Cardiac fibroblast (primary cell): ENCODE measurements around the gene MPV17L2.

Source experiments
- DNase-seq, 2 donors: peaks; one replicate each; pipeline versions ENCODE4 v3.0.0 to v3.0.0-alpha.2; 2010; ENCODE audit warnings: low read depth in 2 of 2
- H3K4me3 ChIP-seq, 2 donors: replicated peaks in 1 of 2; 1 replicate in 1 of 2; 2 replicates in 1 of 2; pipeline ENCODE4 v1.5.1; 2011; ENCODE audit warnings: low read depth in 2 of 2, low read length in 2 of 2, mild to moderate bottlenecking in 2 of 2, moderate library complexity in 1 of 2
- TF ChIP-seq, protein P1 (sequence below): IDR thresholded peaks from one replicate; pipeline ENCODE4 v1.5.1; 2011; ENCODE audit warnings: low read depth, mild to moderate bottlenecking, low read length, inconsistent platforms

The MPV17L2 gene

DNA sequence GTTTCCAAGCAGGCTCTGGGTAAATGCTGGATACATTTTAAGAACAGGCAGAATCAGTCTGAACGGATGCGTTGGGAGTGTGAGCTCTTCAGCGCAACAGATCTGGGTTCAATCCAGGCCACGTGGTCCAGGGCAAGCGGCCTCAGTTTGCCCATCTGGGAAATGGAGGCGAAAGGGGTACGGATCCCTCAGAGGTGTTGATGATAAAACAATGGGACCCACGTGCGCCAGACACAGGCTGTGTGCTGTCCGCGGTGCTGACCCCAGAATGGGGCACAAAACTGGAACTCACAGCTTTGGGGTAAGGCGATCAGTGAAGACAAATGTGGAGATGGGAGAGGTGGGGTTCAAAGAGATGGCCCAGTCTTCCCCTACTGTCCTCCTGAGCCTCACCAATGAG lies 46.3 kb downstream of the MPV17L2 start:
- no peak overlapping the region for H3K4me3 ChIP-seq
- TF ChIP-seq, protein P1, sequence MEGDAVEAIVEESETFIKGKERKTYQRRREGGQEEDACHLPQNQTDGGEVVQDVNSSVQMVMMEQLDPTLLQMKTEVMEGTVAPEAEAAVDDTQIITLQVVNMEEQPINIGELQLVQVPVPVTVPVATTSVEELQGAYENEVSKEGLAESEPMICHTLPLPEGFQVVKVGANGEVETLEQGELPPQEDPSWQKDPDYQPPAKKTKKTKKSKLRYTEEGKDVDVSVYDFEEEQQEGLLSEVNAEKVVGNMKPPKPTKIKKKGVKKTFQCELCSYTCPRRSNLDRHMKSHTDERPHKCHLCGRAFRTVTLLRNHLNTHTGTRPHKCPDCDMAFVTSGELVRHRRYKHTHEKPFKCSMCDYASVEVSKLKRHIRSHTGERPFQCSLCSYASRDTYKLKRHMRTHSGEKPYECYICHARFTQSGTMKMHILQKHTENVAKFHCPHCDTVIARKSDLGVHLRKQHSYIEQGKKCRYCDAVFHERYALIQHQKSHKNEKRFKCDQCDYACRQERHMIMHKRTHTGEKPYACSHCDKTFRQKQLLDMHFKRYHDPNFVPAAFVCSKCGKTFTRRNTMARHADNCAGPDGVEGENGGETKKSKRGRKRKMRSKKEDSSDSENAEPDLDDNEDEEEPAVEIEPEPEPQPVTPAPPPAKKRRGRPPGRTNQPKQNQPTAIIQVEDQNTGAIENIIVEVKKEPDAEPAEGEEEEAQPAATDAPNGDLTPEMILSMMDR, result no peak
- peak in 1 of 2 donors; percentile 17 for DNase-seq

DNA sequence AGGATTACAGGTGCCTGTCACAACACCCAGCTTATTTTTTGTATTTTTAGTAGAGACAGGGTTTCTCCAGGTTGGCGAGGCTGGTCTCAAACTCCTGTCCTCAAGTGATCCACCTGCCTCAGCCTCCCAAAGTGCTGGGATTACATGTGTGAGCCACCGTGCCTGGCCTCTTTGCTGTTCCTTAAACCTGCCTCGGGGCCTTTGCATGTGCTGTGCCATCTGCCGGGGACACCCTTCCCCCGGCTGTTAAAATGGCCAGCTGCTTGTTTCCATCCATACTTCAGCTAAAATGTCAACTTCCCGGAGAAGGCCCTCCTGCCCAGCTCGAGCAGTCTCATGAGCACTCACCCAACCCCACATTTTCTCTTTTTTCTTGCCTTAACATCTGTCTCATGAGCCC lies 52.3 kb downstream of the MPV17L2 start:
- DNase-seq, result no peak
- no peak overlapping the region for H3K4me3 ChIP-seq
- TF ChIP-seq, protein P1, result no peak
